PC-9 (cell line): ENCODE data around the gene FAF1. TPM values are rescaled to one million over a fixed set of nuclear protein-coding genes. Genes with fewer than 3 reads are reported as not detected.

Experiments
- BruUV-seq: library from RNA; stranded (reverse); fragments of 400-500 nt; replicated peaks from 2 replicates; lab custom pipeline; 2021; lab: Mats Ljungman, UMichigan
- CTCF ChIA-PET: fragments of 300-600 bp; sonication (Branson Sonifier 250); formaldehyde crosslinking; loops from one replicate; lab custom pipeline; 2022; ENCODE audit warnings: antibody characterized with exemption; lab: Charles Lee
- POLR2A ChIA-PET: fragments of 300-600 bp; sonication (Branson Sonifier 250); formaldehyde crosslinking; loops from one replicate; lab custom pipeline; 2022; ENCODE audit warnings: antibody characterized with exemption; ENCODE audit not compliant: unreplicated experiment; lab: Charles Lee
- DNase-seq, 2 experiments: peaks; one replicate each; pipeline versions ENCODE4 v3.0.0 to v3.0.0-alpha.2; 2015 to 2022; ENCODE audit warnings: mixed read lengths in 1 of 2
- H2AFZ ChIP-seq: fragments of 200-600 bp; sonication (generic); 2 replicates; pipeline ENCODE4 v1.8.1; 2017; ENCODE audit warnings: antibody characterized with exemption
- H3F3A ChIP-seq: fragments of 200-600 bp; sonication (generic); 2 replicates; pipeline ENCODE4 v1.8.1; 2017; ENCODE audit warnings: antibody characterized with exemption, mild to moderate bottlenecking, low read depth; ENCODE audit not compliant: insufficient read depth
- H3K27ac ChIP-seq: fragments of 200-600 bp; sonication (generic); 2 replicates; pipeline ENCODE4 v1.6.1; 2016; ENCODE audit warnings: mixed run types
- H3K27me3 ChIP-seq: fragments of 200-600 bp; sonication (generic); 2 replicates; pipeline ENCODE4 v1.6.1; 2016; ENCODE audit warnings: low read depth, mixed run types; ENCODE audit not compliant: insufficient read depth
- H3K36me3 ChIP-seq: fragments of 200-600 bp; sonication (generic); 2 replicates; pipeline ENCODE4 v1.6.1; 2016; ENCODE audit warnings: low read depth, mixed run types
- H3K4me1 ChIP-seq: fragments of 200-600 bp; sonication (generic); replicated peaks from 2 replicates; pipeline ENCODE4 v1.6.1; 2016; ENCODE audit warnings: mixed run types; ENCODE audit not compliant: insufficient read depth
- H3K4me2 ChIP-seq: fragments of 200-600 bp; sonication (generic); 2 replicates; pipeline ENCODE4 v1.6.1; 2017; ENCODE audit warnings: mixed run types
- H3K4me3 ChIP-seq: fragments of 200-600 bp; sonication (generic); 2 replicates; pipeline ENCODE4 v1.6.1; 2016; ENCODE audit warnings: mixed run types
- H3K79me2 ChIP-seq: fragments of 200-600 bp; sonication (generic); 2 replicates; pipeline ENCODE4 v1.6.1; 2017; ENCODE audit warnings: low read depth, mixed run types
- H3K9me2 ChIP-seq: fragments of 200-600 bp; sonication (generic); 2 replicates; pipeline ENCODE4 v1.8.1; 2017; ENCODE audit warnings: mild to moderate bottlenecking; ENCODE audit not compliant: insufficient read depth
- H3K9me3 ChIP-seq: fragments of 200-600 bp; sonication (generic); 2 replicates; pipeline ENCODE4 v1.8.1; 2016; ENCODE audit warnings: low read depth; ENCODE audit not compliant: insufficient read depth
- H4K20me1 ChIP-seq: fragments of 200-600 bp; sonication (generic); 2 replicates; pipeline ENCODE4 v1.8.1; 2017; ENCODE audit not compliant: insufficient read depth
- CTCF ChIP-seq: fragments of 200-600 bp; sonication (generic); conservative IDR thresholded peaks from 2 replicates; pipeline ENCODE4 v1.6.1; 2017; ENCODE audit warnings: mixed run types, antibody characterized with exemption, mild to moderate bottlenecking, moderate library complexity
- EZH2 ChIP-seq: fragments of 200-600 bp; sonication (generic); IDR thresholded peaks from 2 replicates; pipeline ENCODE4 v1.8.0; 2017; ENCODE audit warnings: antibody characterized with exemption, low read depth
- intact Hi-C: fragments of 100-400 bp; cut with micrococcal nuclease; formaldehyde crosslinking; loops from one replicate; pipeline ENCODE4 v1.10.0; 2022; ENCODE audit not compliant: unreplicated experiment
- total RNA-seq: library from RNA; stranded (reverse); gene quantifications from 2 replicates; pipeline ENCODE4 v1.2.3, GENCODE V29; 2021

Gene FAF1
- total RNA-seq, 1 experiment from 2014 or later = 105 TPM

GRCh38 chr1:50593515-50593914 is 366.6 kb downstream of the FAF1 start:
- Histone ChIP-seq H3K4me2 (no peak overlapping the region), H3F3A (no peaks in the 10 kb centered on the region), H3K36me3 (peaks cover 4% of the 10 kb centered on the region; the same call in 1 of the 2 replicates), H4K20me1 (no peaks in the 10 kb centered on the region), H3K9me2 (no peaks in the 10 kb centered on the region), H2AFZ (no peak overlapping the region), H3K4me3 (no peak overlapping the region), H3K27me3 (no peaks in the 10 kb centered on the region), H3K4me1 (no peaks in the 10 kb centered on the region), H3K9me3 (no peaks in the 10 kb centered on the region), H3K27ac (no peak overlapping the region), H3K79me2 (no peaks in the 10 kb centered on the region)
- TF ChIP-seq EZH2 = no peak
- TF ChIP-seq CTCF = no peak
- ChIA-PET CTCF (no interaction called here), POLR2A (no interaction called here)
- BruUV-seq = no TSS peak
- DNase-seq = no peak
- intact Hi-C loops = no loop called here

GRCh38 chr1:50591598-50591997 is 368.5 kb downstream of the FAF1 start:
- Histone ChIP-seq H4K20me1 (no peaks in the 10 kb centered on the region), H3K4me3 (no peak overlapping the region), H3K9me2 (no peaks in the 10 kb centered on the region), H3K9me3 (no peaks in the 10 kb centered on the region), H3K79me2 (no peaks in the 10 kb centered on the region), H3K4me1 (no peaks in the 10 kb centered on the region), H3K27me3 (no peaks in the 10 kb centered on the region), H3K36me3 (peaks cover 4% of the 10 kb centered on the region; the same call in 1 of the 2 replicates), H3K4me2 (no peak overlapping the region), H2AFZ (no peak overlapping the region), H3F3A (no peaks in the 10 kb centered on the region), H3K27ac (no peak overlapping the region)
- no peak for TF ChIP-seq EZH2
- TF ChIP-seq CTCF = no peak
- ChIA-PET POLR2A (no interaction called here), CTCF (no interaction called here)
- no peak for DNase-seq
- BruUV-seq = no TSS peak
- intact Hi-C loops = no loop called here

- no peak for DNase-seq
- Histone ChIP-seq H3K36me3 (no peaks in the 10 kb centered on the region), H2AFZ (no peak overlapping the region), H3K4me1 (no peaks in the 10 kb centered on the region), H3K27ac (no peak overlapping the region), H3K4me3 (no peak overlapping the region), H4K20me1 (no peaks in the 10 kb centered on the region), H3K9me2 (no peaks in the 10 kb centered on the region), H3K79me2 (no peaks in the 10 kb centered on the region), H3K27me3 (no peaks in the 10 kb centered on the region), H3K4me2 (no peak overlapping the region), H3K9me3 (no peaks in the 10 kb centered on the region), H3F3A (no peaks in the 10 kb centered on the region)
- BruUV-seq = no TSS peak
- intact Hi-C loops = no loop called here
- TF ChIP-seq EZH2 (no peak), CTCF (no peak)
- CTCF ChIA-PET = no interaction called here
- POLR2A ChIA-PET = no interaction called here
These were observed 377.7 kb downstream of the FAF1 start for GRCh38 chr1:50582346-50582745.
